NCI-H1417 (cell line): Measurements from ENCODE around the gene APOBEC3B.
A peak's percentile ranks its signal among the peaks of the same experiment; 100 is the strongest.
"Not testable (repeated sequence)": the region's sequence is repeated elsewhere in the genome, so short reads cannot be mapped to it uniquely, and the experiment has no call there.

Source experiments
- DNase-seq, 3 experiments: peaks; one replicate each; lab custom pipeline; 2025; lab: John Stamatoyannopoulos, UW

The APOBEC3B gene

DNA sequence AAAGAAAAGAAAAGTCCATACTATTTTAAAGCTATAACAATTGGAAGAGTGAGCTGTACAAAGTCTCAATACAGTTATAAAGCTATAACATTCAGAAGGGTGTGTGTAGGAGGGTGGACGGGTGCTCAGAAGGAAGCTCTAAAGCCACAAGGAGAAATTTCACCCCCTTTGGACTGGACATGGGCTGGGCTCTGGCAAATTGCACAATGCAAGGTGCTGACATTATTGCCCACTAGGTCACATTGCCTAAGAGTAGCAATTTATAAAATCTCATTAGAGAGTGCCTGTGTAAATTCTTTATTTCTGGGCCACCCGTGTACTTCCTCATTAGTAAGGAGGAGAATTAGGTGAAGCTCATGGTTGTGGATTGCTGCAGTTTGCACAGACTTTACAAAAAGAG, 30.4 kb upstream of the APOBEC3B start:
- DNase-seq: no peak

DNA sequence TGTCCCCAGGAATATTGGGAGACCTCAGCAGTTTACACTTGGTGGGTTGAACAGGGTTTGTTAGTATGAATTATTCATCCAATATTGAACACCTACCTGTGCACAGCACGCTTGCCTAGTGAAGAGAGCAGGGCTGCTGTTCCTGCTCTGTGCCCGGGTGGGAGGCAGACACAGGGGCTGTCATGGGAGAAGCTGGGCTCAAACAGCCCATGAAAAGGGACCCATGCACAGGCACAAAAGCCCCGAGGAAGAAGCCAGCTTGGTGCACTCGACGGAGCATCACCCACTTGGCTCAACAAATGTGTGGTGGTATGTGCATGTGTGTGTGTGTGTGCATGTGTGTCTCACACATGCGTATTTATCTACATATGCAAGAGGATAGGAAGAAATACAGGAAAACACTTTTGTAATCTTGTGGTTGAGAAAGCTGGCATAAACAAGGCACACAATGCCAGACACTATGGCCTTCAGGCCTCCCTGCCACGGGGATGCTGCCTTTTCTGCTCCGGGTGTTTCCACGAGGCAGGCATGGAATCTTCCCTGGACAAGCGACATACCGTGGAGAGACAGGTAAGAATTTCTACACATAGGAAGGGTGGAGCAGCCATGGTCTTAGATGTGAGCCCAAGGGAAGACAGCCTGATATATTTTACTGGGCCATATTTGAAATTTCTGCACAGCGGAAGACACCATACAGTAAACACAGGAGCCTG, 29.7 kb upstream of the APOBEC3B start:
- DNase-seq: no peak

DNA sequence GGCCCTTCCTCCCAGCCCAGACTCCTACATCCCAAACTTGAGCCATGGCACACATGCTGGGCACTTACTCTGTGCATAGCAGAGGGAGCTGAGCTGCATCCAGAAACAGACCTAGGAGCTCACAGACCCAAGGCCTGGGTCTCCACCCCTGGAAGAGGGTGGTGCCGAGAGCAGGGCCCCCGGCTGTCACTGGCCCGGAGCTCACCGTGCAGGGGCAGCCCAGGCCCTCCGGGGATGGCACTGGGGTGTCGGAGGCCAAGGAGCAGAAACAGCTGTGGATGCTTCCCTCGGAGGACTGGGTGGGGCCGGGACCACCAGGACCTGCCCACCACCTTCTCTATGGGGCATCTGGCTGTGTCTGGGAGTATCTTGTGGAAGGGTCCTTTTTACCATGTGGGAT, 29.1 kb upstream of the APOBEC3B start:
- no peak for DNase-seq

DNA sequence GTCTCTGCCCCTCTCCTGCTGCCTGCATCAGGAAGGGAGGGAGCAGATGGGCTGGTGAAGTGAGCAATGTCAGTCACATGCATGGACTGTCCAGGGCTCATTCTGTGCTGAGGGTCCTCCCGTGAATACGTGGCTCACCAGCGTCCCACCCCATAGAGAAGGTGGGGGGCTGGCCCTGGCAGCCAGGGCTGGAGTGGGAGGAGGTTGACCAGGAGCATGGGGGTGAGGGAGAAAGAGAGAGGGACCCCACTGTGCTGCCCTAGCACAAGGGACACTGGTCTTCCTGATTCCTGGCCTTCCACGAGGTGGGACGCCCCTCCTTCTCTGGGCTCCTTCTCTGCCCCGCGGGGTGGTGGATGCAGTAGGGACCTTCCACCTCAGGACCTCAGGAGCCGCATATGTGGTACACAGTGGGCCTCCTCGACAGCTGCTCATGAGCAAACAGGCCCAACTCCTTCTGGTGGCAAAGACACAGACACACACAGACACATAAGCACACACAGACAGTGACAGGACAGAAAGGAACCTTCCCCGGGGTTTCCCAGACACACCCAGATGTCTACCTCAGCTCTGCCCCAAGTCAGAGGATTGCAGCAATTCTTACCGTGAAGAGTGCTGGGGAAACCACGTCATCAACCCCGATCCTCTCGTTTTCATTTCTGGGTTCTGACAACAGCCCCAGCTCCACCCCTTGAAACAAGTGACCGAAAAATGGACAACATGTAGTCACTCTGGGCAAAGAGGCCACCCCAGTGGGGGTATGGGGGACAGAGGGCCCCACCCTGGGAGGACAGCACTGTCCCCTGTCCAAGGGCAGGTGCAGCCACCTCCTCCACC, 28.4 kb upstream of the APOBEC3B start:
- no peak for DNase-seq

DNA sequence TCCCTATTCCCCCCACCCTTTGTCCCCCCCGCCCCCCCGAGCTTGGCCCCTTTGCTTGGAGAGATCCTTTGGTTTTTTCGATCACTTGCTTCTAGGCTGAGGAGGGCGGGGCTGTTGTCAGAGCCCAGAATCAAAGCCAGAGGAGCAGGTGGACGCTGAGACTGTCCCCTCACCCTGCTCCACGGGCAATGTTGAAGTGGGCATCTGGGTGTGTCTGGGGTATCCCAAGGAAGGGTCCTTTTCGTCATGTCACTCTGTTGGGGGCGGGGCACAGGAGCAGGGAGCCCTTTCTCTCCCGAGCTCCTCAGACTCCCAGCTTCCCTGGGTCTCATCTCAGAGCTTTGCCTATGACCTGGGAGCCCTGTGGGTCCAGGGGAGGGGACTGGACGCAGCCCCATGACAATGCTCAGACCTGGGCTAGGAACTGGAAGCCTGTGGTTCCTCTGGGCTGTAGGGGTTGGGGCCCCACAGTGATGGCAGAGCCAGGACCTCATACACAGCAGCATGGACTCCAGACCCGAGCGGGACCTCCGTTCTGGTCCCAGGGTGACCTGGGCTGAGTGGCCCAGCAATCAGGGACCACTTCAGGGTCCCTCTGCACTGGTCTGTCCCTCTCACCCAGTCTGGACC, 27.6 kb upstream of the APOBEC3B start:
- no peak for DNase-seq

DNA sequence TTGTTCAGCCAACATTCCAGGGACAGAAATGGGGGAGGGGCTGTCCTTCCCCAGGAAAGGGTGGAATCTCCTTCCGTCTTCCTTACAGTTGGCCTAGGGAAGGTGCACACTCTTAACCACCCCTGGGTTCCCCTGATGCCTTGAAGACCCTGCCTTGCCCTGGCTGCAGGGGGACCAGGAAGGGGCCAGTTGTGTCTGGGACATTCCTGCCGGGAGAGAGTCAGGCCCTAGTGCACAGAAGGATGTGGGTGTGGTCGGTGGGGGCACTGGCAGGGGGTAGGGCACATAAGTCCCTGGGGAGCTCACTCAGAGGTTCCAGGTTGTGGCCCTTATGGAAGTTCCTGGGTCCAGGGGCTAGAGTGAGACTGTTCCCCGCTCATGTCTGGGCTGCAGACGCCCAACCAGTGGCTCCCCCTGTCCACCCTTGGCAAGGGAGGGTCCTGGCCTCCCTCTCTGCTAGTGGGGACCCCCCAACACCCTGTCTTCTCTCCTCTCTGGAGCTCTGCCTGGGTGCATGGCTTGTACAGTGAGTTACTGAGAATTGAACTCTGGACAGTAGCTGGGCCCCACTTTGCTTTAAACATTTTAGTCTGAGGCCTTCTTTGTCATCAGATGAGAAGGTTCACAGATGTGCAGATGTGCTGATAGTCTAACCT, 26.8 kb upstream of the APOBEC3B start:
- DNase-seq: no peak

DNA sequence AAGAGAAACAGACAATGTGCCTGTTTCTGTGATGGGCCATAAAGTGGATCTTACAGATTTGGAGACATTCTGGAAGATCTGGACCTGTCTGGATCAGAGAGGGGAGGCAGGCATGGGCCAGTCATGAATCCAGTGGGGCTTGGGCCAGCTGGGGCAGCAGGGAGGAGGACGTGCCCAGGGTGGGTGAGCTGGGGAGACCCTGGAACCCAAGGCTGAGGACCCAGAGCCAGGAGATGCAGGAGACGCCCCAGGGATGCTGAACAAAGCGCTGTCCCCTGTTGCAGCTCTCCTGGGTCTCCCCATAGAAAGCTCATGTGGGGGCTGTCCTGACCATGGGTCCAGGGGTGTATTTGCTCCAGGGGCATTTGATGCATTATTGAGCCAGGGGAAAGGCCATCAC, 26.2 kb upstream of the APOBEC3B start:
- DNase-seq: no peak

DNA sequence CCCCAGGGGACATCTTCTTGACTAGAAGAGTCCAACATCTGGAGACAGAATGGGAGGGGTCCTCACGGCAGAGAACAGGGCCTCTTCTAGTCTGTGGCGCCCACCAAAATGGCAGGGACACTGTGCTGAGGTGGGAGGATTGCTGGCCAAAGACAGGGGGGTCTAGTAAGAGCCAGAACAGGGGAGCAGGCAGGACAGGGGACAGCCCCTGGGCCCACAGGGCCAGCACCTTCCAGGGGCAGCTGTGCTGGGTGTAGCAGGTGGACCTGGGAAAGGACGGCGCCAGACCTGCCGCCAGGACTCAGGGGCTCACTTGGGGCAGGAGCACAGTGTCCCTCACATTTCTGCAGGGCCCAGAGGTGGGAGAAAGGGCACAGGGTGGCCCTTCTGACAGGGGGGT, 25.6 kb upstream of the APOBEC3B start:
- DNase-seq: no peak

DNA sequence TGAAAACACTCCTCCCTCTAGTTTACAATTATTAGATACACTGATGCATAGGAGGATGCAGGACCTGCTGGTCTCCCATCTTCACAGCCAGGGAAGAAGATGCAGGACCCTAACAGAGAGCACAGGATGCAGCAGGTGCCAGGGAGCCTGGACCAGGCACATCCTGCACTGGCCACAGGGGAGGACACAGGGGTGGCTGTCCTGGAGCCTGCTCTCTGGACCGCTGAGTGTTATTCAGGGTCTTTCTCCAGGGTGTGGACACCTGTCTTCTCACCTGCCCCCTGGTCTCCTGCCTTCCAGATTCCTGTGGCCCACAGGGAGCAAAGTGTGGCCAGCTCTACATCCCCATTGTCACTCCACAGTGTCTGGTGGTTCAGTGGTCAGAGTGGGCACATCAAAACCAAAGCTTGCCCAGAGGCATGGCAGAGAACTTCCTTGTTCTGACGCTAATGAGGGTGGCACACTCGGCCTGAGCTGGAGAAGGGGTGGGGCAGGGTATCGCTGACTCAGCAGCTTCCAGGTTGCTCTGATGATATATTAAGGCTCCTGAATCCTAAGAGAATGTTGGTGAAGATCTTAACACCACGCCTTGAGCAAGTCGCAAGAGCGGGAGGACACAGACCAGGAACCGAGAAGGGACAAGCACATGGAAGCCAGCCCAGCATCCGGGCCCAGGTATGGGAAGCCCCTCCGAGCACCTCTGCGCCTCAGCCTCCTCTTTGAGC, 24.9 kb upstream of the APOBEC3B start, which contains the start of gene APOBEC3A:
Gene APOBEC3A, plus strand, starts transcription at position 564 of the 725 bp plus-strand sequence. Its CDS starts 83 bp downstream, at position 647.
- DNase-seq: no peak

DNA sequence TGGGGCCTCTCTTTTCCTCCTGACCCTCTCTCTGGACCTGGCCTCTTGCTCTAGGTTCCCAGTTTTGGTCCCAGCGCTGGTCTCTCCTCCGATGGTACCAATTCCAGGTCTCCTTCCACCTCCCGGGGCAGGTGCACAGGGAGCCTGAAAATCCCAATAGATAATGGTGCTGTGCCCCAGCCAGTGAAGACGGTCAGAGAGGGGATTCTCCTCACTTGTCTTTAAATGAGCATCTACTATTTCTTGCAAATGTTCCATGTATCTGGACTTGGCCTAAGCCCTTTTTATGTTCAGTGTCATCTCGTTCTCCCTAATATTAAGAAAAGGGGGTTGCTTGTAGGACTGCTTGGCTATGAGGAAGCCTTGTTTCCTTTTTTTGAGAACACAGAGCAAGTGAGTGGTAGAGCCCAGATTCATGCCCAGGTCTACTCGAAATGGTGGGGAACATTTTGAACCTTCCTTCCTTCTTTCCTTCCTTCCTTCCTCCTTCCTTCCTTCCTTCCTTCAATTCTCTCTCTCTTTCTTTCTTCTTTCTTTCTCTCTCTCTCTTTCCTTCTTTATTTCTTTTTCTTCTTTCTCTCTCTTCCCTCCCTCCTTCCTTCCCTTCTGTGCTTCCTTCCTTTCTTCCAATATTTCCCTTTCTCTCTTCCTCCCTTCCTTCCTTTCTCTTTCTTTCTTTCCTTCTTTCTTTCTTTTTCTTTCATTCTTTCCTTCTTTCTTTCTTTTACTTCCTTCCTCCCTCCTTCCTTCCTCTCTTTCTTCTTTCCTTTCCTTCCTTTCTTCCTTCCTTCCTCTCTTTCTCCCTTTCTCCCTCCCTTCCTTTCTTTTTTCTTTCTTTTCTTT, 24.1 kb upstream of the APOBEC3B start:
- DNase-seq: no peak

DNA sequence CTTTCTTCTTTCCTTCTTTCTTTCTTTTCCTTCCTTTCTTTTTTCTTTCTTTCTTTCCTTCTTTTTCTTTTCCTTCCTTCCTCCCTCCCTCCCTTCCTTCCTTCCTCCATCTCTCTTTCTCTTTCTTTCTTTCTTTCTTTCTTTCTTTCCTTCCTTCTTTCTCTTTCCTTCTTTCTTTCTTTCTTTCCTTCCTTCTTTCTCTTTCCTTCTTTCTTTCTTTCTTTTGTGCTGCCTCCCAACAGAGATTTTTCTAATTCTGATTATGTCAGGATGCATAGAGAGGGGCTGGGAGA, 23.6 kb upstream of the APOBEC3B start:
- not testable (repeated sequence) for DNase-seq

DNA sequence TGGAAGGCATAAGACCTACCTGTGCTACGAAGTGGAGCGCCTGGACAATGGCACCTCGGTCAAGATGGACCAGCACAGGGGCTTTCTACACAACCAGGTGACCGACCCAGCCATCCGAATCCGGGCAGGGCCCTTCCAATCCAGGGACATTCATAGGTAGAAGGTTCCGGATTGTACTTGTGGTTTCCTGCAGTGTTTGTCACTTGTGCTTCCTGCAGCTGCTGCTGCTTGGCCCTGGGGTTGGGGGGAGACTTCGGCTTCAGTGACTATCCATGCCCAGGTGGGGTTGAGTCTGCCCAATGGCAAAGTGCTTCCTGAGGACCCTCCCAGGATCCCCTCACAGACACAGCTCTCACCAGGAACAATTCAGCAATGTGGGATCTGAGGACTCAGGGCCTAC, 22.6 kb upstream of the APOBEC3B start:
- no peak for DNase-seq

DNA sequence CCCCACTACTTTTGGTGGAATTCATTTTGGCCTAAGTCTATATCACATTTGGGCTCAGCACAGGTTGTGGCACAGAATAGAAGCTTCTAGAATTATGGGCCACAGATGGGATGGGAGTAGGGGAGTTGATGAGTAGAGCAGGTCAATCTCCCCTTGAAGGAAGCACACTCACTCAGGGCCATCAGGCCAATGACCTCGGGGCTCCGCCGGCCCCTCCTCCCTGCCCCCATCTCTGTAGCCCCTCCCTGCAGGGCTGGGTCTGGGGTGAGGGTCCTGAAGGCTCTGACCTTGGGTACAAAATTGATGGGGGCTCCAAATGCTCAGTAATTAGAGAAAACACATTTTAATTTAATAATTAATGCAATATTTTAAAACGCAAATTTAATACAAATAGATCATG, 21.5 kb upstream of the APOBEC3B start:
- DNase-seq: not testable (repeated sequence)

DNA sequence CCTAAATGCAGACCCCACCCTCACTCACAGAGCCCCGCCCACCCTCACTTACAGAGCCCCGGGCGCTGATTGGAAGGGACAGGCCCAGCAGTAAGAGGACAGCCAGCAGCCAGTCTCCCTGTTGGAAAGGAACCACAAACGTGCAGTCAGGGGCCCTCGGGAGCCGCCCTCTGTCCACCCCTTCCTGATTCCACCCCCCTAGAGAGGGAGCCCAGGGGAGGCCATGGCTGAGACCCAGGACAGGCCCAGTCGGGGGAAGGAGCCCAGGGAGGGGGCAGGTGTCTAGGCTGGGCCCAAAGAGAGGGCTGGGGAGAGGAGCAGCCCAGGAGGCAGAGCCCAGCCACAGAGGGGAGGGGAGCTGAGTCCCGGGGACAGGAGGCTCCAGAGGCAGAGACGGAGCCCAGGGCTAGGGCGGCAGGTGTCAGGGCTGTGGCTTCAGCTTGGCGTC, 18.8 kb upstream of the APOBEC3B start:
- peak in 1 of 3 experiments; percentile 9 for DNase-seq

DNA sequence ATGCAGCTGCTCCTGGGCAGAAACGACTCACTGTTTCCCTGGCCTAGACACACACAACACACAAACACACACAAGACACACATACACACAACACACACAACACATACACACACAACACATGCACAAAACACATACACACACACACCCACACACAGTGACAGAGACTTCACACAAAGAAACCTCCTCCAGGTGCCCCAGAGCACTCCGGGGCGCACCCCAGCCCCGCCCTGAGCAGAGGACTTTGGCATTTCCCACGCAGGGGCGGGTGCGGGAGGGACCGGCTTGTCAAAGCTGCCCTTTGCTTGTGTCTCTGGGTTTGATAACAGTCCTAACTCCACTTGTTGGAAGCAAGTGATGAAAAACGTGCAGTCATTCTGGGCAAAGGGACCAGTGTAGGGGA, 18.3 kb upstream of the APOBEC3B start:
- no peak for DNase-seq

DNA sequence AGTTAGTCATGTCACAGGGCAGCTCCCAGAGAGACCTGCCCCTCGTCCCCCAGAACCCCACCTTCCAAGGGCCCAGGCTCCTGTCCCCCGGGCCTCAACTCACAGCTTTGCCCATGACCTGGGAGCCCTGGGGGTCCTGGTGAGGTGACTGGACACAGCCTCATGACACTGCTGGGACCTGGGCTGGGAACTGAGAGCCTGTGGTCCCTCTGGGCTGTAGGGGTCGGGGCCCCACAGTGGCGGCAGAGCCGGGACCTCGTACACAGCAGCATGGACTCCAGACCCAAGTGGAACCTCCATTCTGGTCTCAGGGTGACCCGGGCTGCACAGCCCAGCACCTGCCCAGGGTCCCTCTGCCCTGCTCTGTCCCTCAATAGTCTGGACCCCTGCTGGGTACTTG, 17.8 kb upstream of the APOBEC3B start:
- DNase-seq: no peak

DNA sequence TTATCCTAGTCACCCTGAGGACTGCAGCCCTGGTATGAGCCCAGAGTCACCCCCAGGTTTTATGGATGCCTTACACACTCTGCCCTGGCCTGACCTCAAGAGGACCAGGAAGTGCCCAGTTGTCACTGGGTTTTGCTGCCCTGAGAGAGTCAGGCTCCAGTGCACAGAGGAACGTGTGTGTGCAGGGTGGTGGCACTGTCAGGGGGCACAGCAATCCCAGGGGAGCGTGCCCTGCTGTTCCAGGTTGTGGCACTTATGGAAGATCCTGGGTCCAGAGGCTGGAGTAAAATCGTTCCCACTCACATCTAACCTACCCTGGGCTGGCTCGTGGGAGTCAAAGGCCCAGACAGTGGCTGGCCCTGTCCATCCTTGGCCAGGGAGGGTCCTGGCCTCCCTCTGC, 17.2 kb upstream of the APOBEC3B start:
- DNase-seq: no peak

DNA sequence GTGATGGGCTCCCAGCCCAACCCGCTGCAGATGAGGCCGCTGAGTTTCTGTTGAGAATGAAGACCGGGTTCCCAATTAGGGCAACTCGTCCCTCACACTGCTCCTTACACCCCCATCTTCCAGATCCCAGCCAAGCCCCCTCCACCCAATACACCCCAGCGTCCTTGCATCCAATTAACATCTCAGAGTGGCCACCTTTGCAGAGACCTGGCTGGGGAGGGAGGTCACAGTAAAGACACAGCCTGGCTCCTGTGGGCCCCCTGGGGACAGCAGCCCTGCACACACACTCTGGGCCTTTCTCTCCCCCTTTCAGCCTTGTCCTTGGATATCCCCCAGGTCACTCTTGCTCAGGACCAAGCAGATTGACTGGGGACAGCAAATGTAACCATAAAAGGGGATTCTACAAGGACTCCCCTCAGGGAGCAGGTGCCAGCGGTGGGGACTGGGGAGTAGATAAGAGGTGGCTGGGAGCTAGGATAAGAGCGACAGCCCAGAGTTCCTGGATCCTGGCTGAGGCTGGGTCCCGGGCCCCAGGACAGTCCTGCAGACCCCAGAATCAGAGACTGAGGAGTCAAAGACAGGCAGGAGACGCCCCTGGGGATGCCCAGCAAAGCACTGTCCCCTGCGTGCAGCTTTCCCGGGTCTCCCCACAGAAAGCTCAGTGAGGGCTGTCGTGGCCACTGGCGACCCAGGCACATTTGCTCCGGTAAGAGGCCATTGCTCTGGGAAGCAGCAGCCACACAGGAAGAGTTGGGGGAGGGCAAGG, 16.4 kb upstream of the APOBEC3B start:
- DNase-seq: no peak

DNA sequence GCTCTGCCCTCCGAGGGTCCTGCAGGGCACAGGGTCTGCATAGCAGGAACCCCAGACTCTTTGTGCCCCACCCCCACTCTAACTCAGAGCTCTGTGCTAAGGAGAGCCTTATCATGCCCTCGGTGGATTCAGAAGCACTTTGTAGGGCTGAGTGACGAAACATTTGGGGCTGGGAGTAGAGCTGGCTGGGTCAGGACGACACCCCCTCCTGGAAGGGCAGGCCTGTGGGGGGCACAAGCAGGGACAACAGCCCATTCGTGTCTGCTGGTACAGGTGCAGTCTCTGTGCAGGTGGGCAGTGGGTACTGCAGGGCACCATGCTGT, 15.8 kb upstream of the APOBEC3B start:
- DNase-seq: no peak

DNA sequence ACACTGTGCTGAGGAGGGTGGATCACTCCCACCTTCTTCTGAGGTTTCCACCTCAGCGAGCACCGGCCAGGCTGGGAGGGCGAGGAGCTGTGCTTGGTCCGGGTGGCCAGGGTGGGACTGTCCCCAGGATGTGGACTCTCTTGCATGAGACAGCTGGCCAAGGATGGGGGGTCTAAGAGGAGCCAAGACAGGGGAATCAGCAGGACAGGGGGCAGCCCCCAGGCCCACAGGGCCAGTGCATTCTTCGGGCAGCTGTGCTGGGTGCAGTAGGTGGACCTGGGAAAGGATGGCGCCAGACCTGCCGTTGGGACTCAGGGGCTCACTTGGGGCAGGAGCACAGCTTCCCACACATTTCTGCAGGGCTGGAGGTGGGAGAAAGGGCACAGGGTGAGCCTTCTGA, 15.2 kb upstream of the APOBEC3B start:
- no peak for DNase-seq
